Glutamatergic neuron (in vitro differentiated cells): ENCODE results near the gene FBXL17. TPM values are rescaled to one million over a fixed set of nuclear protein-coding genes. Genes with fewer than 3 reads are reported as not detected.

Experiments used
- DNase-seq: peaks from one replicate; pipeline ENCODE4 v3.0.0; 2022
- H3K27ac Mint-ChIP-seq: one replicate; pipeline ENCODE4 v1.8.0; 2020; ENCODE audit warnings: mild to moderate bottlenecking, mixed read lengths, inconsistent platforms; ENCODE audit not compliant: unreplicated experiment
- H3K27me3 Mint-ChIP-seq: one replicate; pipeline ENCODE4 v1.8.0; 2020; ENCODE audit warnings: mild to moderate bottlenecking, moderate library complexity, mixed read lengths, inconsistent platforms; ENCODE audit not compliant: unreplicated experiment
- H3K36me3 Mint-ChIP-seq: one replicate; pipeline ENCODE4 v1.8.0; 2020; ENCODE audit warnings: mild to moderate bottlenecking, mixed read lengths, inconsistent platforms; ENCODE audit not compliant: unreplicated experiment
- H3K4me1 Mint-ChIP-seq: one replicate; pipeline ENCODE4 v1.8.0; 2020; ENCODE audit warnings: mild to moderate bottlenecking, low read depth, mixed read lengths, inconsistent platforms; ENCODE audit not compliant: unreplicated experiment
- H3K4me3 Mint-ChIP-seq: one replicate; pipeline ENCODE4 v1.8.0; 2020; ENCODE audit warnings: mild to moderate bottlenecking, mixed read lengths, inconsistent platforms; ENCODE audit not compliant: unreplicated experiment
- H3K9me3 Mint-ChIP-seq: one replicate; pipeline ENCODE4 v1.8.0; 2020; ENCODE audit warnings: mild to moderate bottlenecking, moderate library complexity, mixed read lengths, inconsistent platforms; ENCODE audit not compliant: unreplicated experiment
- total RNA-seq: library from RNA; stranded (reverse); fragmentation: NEBNext Ultra II Directional; extraction: Animal tissue kit (Norgen Biotek cat#: 25700); gene quantifications from one replicate; pipeline ENCODE4 v1.2.1, GENCODE V29; 2021; ENCODE audit not compliant: unreplicated experiment
- TF ChIP-seq, protein P1 (sequence below): fragments of 200-600 bp; sonication (generic); IDR thresholded peaks from one replicate; pipeline ENCODE4 v1.5.0; 2021; ENCODE audit not compliant: partially characterized antibody, unreplicated experiment

FBXL17 gene
- total RNA-seq, 1 donor from 2014 or later, result 20.3 TPM

DNA sequence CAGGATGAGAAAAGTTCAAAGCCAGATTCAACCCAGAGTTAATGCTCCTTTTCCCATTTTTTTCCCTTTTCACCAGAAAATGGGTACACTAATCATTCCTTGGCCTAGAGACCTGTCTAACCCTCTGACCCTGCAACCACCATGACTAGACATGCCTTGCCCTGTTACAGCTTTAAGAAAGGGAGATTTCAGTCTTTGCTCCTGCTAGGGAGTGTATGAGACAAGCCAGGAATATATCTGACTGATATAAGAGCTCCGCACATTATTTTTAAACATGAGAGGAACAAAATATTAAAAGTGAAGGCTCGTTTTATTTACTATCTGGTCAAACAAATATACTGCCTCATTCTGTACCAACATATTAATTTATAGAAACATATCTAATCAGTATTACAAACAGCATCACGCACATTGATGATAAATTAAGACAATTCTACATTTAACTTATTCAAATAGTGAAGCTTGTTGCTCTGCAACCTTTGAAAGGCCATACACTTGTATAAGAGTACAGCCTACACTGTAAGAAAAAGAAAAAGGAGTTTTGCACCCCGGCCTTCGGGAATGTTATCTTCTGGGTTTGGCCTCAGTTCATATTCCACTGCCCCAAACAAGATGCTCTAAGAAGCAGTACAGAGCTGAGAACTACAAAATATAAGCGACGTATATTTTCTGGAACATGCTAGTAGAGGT is 132.7 kb downstream of the FBXL17 start:
- TF ChIP-seq, protein P1, sequence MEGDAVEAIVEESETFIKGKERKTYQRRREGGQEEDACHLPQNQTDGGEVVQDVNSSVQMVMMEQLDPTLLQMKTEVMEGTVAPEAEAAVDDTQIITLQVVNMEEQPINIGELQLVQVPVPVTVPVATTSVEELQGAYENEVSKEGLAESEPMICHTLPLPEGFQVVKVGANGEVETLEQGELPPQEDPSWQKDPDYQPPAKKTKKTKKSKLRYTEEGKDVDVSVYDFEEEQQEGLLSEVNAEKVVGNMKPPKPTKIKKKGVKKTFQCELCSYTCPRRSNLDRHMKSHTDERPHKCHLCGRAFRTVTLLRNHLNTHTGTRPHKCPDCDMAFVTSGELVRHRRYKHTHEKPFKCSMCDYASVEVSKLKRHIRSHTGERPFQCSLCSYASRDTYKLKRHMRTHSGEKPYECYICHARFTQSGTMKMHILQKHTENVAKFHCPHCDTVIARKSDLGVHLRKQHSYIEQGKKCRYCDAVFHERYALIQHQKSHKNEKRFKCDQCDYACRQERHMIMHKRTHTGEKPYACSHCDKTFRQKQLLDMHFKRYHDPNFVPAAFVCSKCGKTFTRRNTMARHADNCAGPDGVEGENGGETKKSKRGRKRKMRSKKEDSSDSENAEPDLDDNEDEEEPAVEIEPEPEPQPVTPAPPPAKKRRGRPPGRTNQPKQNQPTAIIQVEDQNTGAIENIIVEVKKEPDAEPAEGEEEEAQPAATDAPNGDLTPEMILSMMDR, result no peak
- no peak overlapping the region for H3K4me3 Mint-ChIP-seq
- H3K27me3 Mint-ChIP-seq, result no peaks in the 10 kb centered on the region
- no peaks in the 10 kb centered on the region for H3K36me3 Mint-ChIP-seq
- no peaks in the 10 kb centered on the region for H3K9me3 Mint-ChIP-seq
- no peak for DNase-seq
- H3K4me1 Mint-ChIP-seq, result no peaks in the 10 kb centered on the region
- no peak overlapping the region for H3K27ac Mint-ChIP-seq

DNA sequence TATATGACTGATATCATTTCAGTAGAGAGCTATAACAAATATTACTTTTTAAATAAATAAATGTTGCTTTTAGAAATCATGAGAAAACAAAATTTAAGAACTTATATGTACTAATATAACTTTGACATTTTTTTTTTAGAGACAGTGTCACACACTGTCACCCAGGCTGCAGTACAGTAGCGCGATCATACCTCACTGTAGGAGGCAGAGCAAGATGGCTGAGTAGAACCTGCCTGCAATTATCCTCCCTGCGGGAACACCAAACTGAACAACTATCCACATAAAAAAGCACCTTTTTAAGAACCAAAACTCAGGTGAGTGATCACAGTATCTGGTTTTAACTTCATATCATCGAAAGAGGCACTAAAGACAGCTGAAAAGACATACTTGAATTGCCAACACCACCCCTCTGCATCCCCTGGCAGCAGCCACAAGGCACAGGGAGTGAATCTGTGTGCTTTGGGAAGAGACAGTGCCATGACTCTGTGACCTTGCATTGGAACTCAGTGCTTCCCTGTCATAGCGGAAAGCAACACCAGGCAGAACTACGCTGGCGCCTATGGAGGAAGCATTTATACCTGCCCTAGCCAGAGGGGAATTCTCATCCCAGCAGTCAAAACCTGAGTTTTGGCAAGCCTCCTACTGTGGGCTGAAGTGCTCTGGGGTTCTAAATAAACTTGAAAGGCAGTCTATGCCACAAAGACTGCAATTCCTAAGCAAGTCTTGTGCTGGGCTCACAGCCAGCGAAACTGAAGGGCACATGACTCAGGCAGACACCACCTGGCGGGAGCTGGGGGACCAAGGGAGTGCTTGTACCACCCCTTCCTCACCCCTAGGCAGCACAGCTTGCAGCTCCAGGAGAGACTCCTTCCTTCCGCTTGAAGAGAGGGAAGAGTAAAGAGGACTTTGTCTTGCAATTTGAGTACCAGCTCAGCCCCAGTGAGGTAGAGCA is 142.7 kb downstream of the FBXL17 start:
- no peaks in the 10 kb centered on the region for H3K9me3 Mint-ChIP-seq
- DNase-seq, result no peak
- H3K27me3 Mint-ChIP-seq, result peaks cover 2% of the 10 kb centered on the region
- H3K36me3 Mint-ChIP-seq, result peaks cover 12% of the 10 kb centered on the region
- H3K4me3 Mint-ChIP-seq, result no peak overlapping the region
- TF ChIP-seq, protein P1, result no peak
- H3K4me1 Mint-ChIP-seq, result no peaks in the 10 kb centered on the region
- no peak overlapping the region for H3K27ac Mint-ChIP-seq

DNA sequence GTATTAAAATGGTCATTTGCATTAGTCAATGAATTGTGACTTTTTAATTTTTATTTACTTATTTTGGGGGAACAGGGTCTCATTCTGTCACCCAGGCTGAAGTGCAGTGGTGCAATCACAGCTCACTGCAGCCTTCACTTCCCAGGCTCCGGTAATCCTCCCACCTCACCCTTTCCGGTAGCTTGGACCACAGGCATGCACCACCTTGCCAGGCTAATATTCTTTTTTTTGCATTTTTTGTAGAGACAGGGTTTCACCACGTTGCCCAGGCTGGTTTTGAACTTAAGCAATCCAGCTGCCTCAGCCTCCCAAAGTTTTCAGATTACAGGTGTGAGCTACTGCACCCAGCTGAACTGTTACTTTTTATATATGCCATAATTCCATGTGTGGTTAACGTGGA is 143.4 kb downstream of the FBXL17 start:
- no peak overlapping the region for H3K4me3 Mint-ChIP-seq
- no peak overlapping the region for H3K27ac Mint-ChIP-seq
- H3K27me3 Mint-ChIP-seq, result peaks cover 2% of the 10 kb centered on the region
- no peaks in the 10 kb centered on the region for H3K9me3 Mint-ChIP-seq
- no peak for DNase-seq
- H3K36me3 Mint-ChIP-seq, result peaks cover 12% of the 10 kb centered on the region
- H3K4me1 Mint-ChIP-seq, result no peaks in the 10 kb centered on the region
- TF ChIP-seq, protein P1, result no peak

DNA sequence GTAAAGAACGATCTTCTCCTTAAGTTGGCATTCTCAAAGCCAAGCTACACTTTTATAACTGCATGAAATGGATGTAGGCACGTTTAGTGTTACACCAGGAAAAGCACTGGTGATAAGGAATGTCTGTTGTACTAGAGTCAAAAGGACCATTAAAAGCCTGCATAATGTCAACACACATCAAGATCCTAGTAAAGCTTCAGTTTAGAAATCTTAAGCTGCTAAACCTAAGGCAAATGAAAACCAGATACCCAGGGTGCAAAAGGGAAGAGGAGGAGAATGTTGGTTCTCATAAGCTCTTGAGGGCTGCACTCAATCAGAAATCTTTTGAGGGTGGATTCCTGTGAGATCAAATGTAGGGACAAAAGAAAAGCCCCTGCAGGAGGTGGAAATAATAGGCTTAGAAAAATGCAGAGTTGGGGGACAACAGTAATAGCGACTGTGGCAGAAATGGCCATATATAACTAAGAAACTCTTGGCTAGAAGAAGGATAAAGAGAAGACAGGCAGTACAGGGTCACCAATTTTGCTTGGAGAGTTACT is 148.2 kb downstream of the FBXL17 start:
- no peaks in the 10 kb centered on the region for H3K27me3 Mint-ChIP-seq
- no peak for DNase-seq
- H3K9me3 Mint-ChIP-seq, result no peaks in the 10 kb centered on the region
- TF ChIP-seq, protein P1, result no peak
- no peak overlapping the region for H3K4me3 Mint-ChIP-seq
- H3K27ac Mint-ChIP-seq, result no peak overlapping the region
- H3K36me3 Mint-ChIP-seq, result peaks cover 6% of the 10 kb centered on the region
- no peaks in the 10 kb centered on the region for H3K4me1 Mint-ChIP-seq
